ENCODE measurements around the gene JSRP1.

- TF ChIP-seq CTCF (IDR thresholded peaks at IDR 0.05; ENCODE audit: insufficient read depth, low read length) (no peak), POLR2AphosphoS5 (IDR thresholded peaks at IDR 0.05; ENCODE audit: low read depth) (no peak), REST (IDR thresholded peaks at IDR 0.05; ENCODE audit: insufficient replicate concordance, low read depth) (no peak), SPI1 (IDR thresholded peaks at IDR 0.05; ENCODE audit: borderline replicate concordance, low read depth) (no peak), GABPA (IDR thresholded peaks at IDR 0.05; ENCODE audit: low read depth) (no peak)
These were observed 12.1 kb downstream of the JSRP1 start for GRCh38 chr19:2244125-2244411.
